HepG2 (cell line): ENCODE measurements around the gene GNAS-AS1.

ENCODE experiments used
- EP300 ChIP-seq, 3 experiments: sonication (generic) in 1 of 3; formaldehyde crosslinking in 1 of 3; IDR thresholded peaks; 2 replicates each; pipeline versions ENCODE4 v1.5.1 to v1.6.1; 2011 to 2020; ENCODE audit warnings: low read depth in 2 of 3, low read length in 2 of 3, borderline replicate concordance in 1 of 3, improper control_type of control experiment in 1 of 3, mild to moderate bottlenecking in 1 of 3, missing genetic modification reagents in 1 of 3, moderate library complexity in 1 of 3
- MLLT10 ChIP-seq: sonication (generic); formaldehyde crosslinking; IDR thresholded peaks from 2 replicates; pipeline ENCODE4 v1.4.0; 2020; ENCODE audit warnings: missing genetic modification reagents
- MYC ChIP-seq: sonication (generic); formaldehyde crosslinking; IDR thresholded peaks from 2 replicates; pipeline ENCODE4 v1.9.0; 2021; ENCODE audit warnings: missing genetic modification reagents, borderline replicate concordance
- RBM39 ChIP-seq: fragments of 200-400 bp; formaldehyde crosslinking; IDR thresholded peaks from one replicate; pipeline ENCODE4 v1.6.1; 2018; ENCODE audit warnings: antibody characterized with exemption, mild to moderate bottlenecking, low read depth, low read length; ENCODE audit not compliant: poor library complexity, severe bottlenecking
- SRY ChIP-seq: sonication (generic); formaldehyde crosslinking; IDR thresholded peaks from 2 replicates; pipeline ENCODE4 v1.8.0; 2022; ENCODE audit warnings: mild to moderate bottlenecking, missing genetic modification reagents
- ZFAT ChIP-seq: sonication (generic); formaldehyde crosslinking; conservative IDR thresholded peaks from 2 replicates; pipeline ENCODE4 v1.8.1; 2023; ENCODE audit warnings: missing genetic modification reagents, inconsistent platforms
- TF ChIP-seq, protein P1 (sequence below), 2 experiments: IDR thresholded peaks; 2 replicates each; pipeline ENCODE4 v1.6.1; 2011 to 2012; ENCODE audit warnings: low read length in 2 of 2, borderline replicate concordance in 1 of 2, low read depth in 1 of 2, mild to moderate bottlenecking in 1 of 2, moderate library complexity in 1 of 2

DNA sequence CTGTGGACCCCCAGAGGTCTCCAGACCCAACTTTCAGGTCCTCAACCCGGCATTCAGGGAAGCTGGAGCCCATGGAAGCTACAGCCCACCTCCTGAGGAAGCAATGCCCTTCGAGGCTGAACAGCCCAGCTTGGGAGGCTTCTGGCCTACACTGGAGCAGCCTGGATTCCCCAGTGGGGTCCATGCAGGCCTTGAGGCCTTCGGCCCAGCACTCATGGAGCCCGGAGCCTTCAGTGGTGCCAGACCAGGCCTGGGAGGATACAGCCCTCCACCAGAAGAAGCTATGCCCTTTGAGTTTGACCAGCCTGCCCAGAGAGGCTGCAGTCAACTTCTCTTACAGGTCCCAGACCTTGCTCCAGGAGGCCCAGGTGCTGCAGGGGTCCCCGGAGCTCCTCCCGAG lies 2.8 kb upstream of the GNAS-AS1 start:
- TF ChIP-seq MYC (no peak), ZFAT (no peak), EP300 (IDR thresholded peaks at IDR 0.05; ENCODE audit: low read depth in 2 of 2, low read length in 2 of 2) (no peak), EP300 (CRISPR knock-in tag; IDR thresholded peaks at IDR 0.05; ENCODE audit: borderline replicate concordance) (no peak), RBM39 (no peak), SRY (CRISPR knock-in tag) (no peak), MLLT10 (CRISPR knock-in tag) (no peak)
- TF ChIP-seq, protein P1, sequence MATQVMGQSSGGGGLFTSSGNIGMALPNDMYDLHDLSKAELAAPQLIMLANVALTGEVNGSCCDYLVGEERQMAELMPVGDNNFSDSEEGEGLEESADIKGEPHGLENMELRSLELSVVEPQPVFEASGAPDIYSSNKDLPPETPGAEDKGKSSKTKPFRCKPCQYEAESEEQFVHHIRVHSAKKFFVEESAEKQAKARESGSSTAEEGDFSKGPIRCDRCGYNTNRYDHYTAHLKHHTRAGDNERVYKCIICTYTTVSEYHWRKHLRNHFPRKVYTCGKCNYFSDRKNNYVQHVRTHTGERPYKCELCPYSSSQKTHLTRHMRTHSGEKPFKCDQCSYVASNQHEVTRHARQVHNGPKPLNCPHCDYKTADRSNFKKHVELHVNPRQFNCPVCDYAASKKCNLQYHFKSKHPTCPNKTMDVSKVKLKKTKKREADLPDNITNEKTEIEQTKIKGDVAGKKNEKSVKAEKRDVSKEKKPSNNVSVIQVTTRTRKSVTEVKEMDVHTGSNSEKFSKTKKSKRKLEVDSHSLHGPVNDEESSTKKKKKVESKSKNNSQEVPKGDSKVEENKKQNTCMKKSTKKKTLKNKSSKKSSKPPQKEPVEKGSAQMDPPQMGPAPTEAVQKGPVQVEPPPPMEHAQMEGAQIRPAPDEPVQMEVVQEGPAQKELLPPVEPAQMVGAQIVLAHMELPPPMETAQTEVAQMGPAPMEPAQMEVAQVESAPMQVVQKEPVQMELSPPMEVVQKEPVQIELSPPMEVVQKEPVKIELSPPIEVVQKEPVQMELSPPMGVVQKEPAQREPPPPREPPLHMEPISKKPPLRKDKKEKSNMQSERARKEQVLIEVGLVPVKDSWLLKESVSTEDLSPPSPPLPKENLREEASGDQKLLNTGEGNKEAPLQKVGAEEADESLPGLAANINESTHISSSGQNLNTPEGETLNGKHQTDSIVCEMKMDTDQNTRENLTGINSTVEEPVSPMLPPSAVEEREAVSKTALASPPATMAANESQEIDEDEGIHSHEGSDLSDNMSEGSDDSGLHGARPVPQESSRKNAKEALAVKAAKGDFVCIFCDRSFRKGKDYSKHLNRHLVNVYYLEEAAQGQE (IDR thresholded peaks at IDR 0.05; ENCODE audit: borderline replicate concordance in 1 of 2, low read depth in 1 of 2, low read length in 2 of 2) = no peak
